NCI-H345 treated with DMSO at 0.1 percent for 48 hours (cell line): ENCODE measurements around the gene MTHFD1L.

Source experiments
- DNase-seq: peaks from one replicate; lab custom pipeline; 2025; ENCODE audit not compliant: unreplicated experiment; lab: John Stamatoyannopoulos, UW

The MTHFD1L gene

DNA sequence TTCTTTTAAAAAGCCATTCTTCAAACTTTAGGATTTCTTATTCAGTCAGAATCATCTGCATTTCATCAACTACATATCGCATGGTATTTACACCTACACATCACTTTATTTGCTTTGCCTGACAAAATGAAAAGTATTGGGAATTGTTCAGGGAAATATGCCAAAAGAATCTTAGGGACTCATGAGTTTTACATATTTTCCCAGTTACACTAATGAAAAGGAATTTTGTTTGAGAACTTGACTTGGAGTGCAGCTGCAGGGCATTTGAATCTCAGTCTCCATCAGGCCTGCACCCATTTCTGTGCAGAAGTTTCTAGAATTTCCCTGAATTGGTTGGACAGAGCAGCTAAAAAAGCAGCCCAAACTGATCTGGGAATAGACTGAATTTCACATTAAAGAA lies 65.3 kb downstream of the MTHFD1L start:
- no peak for DNase-seq

DNA sequence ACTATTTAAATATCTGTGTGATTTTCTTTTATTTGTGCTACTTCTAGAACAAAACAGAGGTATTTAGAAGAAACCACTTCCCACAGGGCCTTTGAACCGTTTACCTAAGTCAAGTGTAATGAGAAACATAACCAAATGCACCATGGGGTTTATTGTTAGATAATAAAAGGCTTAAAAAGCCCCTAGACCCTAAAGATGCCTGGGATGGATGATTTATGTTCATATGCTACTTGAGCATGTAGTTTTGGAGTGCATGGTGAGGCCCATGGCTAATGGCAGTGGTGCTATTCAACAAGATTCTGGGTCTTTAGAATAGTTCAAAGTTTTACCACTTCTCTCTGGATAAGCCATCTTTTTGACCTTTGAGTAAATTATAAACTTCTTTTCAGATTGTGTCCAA lies 65.9 kb downstream of the MTHFD1L start:
- DNase-seq: no peak

DNA sequence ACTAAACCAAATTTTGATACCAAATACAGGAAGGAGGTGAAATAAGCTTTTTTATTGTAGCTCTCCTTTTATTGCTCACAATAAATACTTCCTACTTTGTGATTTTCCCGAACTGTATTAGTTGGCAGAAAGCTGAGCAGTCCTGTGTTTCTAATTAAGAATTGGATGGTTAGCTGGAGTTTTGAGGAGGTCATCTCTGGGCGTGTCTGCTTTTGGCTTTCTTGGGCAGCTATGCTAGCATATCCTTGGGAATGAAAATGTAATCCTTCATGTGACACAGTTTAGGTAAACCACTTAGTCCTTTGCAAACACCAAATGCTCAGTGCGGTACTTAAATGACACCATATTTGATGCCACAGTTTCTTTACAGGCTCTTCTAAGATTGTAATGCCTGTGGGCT lies 67.5 kb downstream of the MTHFD1L start:
- DNase-seq: no peak

DNA sequence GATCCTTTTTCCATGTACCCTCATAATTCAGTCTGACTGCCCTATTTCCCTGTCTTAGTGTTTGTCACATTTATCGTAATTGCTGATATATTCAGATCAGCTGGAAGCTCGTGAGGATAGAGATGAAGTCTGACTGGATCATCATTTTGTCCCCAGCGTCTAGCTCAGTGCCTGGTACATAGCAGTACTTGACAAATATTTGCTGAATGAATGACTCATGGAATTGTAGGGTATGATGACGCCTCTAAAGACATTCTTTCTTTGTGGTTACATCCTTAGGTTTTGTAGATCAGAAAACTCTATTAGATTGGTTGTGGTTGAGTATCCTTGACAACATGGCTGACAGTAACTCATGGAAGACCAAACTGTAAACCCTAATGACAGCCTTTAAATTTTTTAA lies 68.9 kb downstream of the MTHFD1L start:
- no peak for DNase-seq

DNA sequence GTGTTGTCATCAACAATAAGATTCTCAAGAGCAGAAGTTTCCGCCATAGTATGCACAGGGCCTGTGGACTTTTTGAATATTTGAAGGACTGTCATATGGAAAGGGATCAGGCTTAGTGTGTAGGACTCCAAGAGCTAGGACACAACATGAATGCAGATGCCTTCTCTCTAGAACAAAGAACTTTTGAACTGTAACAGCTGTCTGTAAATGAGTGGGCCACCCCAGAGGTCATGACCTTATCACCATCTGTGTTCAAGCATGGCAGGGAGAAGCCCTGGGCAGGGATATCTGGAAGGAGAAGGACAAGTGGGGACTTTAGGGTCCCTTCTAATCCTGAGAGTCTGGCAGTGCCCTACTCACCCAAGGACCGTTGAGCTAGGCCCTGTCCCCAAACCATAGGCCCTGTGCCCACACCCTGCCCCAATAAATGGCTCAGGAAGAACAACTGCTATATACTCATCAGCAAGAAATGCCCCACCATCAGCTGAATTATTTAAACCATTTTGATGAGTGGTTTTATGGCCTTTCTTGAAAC lies 70.6 kb downstream of the MTHFD1L start:
- DNase-seq: no peak

DNA sequence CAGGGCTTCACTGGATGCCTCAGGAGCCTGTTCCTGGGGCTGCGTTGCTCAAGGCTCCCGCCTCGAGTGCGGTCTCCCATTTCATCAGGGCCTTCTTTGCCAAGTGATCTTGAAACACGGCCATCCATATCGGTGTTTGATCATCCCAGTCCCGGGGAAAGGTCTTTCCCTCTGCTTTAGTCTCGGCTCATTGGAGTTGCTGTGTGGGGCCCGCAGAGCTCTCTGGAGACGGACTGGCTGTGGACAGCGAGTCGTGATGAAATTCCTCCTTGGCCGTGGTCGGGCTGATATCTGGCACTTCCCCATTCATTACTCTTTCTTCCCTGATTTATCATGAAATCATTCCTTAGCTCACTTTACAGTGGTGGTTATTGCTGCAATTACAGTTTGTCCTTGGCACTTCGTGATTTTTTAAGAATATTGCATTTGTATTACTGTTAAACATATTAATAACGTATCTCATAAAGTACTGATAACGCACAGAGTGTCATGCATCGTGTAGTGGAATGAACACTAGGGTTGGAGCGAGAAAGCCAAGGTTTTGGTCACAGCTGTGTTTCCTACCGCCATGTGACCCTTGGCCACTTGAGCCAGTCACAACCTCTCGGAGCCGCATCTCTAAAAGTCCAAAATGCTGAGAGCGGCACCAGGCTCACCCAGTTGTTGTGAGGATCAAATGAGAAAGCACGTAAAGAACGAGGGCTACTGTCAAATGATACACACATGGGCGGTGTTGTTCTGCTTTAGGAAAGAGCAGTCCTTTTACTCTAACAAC lies 71.8 kb downstream of the MTHFD1L start:
- DNase-seq: no peak

DNA sequence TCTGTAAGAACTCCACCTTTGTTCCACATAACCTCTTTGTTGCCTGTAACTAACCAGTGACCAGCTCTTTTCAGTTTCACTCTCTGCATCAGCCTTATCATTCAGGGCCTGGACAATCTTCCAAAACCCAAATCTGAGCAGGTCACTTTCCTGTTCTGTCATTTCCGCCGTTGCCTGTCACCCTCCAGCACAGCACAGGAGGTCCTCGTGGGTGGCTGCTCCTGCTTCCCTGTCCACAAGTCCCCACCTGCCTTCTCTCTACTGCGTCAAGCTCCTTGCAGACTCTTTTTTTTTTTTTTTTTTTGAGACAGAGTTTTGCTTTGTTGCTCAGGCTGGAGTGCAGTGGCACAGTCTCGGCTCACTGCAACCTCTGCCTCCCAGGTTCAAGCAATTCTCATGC lies 73.9 kb downstream of the MTHFD1L start:
- no peak for DNase-seq

DNA sequence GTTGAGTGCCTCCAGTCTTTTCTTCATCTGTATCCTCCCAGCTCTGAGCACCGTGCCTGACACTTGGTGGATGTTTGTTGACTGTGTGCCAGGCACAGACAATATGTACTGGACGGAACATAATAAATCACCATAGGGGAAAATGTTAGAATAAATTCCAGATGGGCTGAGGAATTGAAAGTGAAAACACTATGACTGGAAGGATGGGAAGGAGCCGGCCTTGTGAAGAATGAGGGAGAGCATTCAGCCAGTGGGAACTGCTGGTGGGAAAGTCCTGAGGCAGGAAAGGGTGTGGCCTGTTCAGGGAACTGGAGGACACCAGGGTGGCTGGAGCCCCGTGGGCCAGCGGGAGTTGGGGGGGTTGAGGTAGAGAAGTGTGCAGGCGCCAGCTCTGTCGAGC lies 75.4 kb downstream of the MTHFD1L start:
- no peak for DNase-seq

DNA sequence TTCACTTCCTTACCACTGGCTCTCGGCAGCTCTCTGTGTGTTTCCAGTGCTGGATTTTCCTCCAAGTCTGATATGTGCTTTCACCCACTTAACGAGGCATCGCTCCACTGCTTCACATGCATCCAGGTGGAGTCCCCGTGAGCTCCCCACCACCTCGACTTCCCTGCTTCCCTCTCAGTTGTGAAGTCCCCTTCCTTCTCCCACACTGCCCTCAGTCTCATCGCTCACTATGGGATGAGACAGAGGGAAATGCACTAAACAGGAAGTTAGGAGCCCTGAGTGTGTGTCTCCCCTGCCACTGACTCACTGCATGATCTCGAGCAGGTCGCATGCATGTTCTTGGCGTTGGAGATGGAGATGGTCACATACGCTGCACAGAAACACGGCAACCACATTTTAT lies 84.0 kb downstream of the MTHFD1L start:
- no peak for DNase-seq

DNA sequence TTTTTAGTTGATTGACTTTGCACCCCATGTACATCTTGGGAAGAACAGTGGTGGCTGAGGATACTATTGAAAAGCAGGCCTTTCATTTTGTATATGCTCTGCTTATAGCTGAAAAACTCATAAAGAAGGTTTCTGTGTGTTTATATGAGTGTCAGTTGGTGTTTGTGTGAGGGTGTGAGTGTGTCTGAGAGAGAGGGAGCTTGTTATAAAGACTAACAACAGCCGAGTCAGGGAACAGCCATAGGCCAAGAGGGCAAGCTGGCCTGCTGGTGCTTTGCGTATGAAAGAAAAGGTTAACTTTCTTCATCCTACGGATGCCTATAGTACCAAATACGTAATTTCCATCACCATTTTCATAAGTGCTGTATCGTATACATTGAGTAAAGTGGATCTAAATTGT lies 88.3 kb downstream of the MTHFD1L start:
- DNase-seq: no peak

DNA sequence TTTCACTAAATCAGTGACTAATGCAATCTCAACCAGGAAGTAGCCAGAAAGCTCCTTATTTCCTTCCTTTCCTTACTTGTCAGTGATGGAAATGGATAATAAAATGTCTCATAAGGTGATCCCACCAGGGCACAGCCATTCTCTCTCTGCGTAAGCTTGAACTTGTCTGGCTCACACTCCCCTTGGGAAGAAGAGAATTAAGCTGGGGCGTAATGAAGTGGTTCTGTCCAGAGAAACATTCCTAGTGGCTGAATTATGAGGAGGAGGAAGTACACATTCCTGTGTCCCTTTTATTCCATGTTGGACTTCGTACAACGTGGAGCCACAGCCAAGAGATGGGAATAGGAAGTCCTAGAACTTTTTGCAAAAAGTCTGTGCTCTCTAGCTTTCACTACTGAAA lies 93.7 kb downstream of the MTHFD1L start:
- DNase-seq: no peak

DNA sequence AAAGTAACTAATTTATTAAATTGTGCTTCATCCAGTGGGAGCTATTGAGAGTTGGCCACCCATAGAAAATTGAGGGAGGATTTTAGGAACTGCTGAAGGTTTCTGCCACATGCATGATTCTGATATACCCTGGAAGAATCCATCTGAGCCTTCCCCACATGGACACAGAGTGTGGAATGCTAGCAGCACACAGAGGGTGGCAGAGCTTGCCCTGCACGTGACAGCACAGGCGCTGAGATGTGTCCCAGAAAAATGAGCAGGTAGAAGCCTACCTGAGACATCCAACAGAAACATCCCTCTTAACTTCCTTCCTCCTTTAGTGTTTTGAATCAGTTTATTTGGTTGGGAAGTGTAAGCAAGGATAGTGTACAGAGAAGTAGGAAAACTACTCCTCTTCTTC lies 96.9 kb downstream of the MTHFD1L start:
- DNase-seq: no peak

DNA sequence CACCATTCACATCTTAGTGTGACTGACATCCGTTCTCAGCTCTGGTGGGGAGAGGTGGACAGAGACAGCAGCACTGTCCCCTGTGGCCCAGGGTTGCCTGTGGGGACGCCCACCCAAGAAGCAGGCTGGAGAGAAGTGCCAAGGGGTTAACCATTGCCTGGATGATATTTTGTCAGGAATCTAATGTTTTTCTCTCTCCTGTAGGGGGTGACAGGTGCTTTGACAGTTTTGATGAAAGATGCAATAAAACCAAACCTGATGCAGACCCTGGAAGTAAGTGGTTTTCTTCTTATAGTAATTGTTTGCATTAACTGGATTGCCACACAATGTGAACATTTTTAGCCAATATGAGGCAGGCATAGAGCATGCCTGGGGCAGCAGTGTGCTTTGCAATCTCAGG lies 99.3 kb downstream of the MTHFD1L start:
- DNase-seq: no peak

DNA sequence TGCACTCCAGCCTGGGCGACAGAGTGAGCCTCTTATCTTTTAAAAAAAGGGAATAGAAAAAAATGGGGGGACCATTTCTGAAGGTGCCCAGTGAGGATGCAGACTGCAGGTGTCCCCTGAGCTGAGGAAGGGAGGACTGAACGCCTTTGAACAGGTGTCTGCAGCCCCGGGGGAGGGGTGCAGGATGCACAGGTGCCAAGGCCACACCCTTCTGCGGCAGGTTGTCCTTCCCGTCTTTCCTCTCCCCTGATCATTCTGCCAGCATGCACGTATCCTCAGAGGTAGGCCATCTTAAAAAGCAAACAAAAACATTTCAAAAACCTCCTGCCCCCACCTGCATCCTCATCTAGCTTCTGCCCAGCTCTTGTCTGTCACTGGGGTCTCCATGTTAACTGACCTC lies 101.3 kb downstream of the MTHFD1L start:
- DNase-seq: no peak

DNA sequence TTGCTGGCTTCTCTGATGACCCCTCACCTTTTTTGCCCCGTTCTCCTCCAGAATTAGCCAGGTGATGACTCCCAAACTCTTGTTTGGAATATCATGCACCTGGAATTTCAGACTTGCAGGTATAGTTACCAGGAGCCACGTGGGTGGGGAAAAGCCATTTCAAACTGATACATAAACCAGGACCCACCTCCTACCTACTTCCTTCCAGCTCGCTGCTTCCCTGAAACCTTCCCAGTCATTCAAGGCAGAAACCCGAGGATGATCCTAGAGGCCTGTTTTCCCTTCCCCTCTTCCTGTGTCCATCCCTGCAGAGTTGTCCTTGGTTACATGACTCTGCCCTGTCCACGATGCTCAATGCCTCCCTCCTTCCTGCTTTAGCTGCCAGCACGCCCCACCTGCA lies 101.9 kb downstream of the MTHFD1L start:
- no peak for DNase-seq

DNA sequence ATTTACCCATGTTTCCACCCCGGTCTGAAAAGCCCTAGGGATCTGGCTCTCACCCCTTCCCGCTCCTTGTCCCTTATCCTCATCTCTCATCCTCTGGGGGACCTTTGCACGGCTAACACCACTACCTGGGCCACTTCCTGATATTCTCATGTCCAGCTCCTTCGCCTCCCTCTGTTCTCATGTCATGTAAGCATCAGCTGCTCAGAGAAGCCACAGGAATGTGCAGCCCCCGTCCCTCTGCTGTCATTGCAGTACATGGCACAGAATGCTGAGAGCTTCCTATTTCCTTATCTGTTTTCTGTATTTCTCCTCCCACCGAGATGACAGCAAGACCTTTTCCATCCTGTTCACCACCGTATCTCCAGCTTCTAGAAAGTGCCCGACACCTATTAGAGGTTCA lies 102.4 kb downstream of the MTHFD1L start:
- DNase-seq: no peak

DNA sequence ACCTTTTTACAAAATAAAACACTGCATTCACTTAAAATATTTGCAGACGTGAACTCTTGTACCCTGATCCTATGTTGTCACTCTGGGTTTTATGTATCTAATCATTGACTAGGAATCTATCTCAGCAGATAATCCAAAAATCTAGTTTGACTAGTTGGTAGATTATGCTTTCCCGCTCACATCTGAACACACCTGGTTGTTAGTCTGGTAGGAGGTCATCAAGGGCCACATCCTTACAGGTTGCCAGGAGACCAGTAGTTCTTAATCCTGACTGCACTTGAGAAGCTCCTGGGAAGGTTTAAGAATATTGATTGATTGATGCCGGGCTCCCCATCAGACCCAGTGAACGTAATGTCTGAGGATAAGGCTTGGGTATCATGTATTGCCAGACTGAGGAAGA lies 104.4 kb downstream of the MTHFD1L start:
- no peak for DNase-seq

DNA sequence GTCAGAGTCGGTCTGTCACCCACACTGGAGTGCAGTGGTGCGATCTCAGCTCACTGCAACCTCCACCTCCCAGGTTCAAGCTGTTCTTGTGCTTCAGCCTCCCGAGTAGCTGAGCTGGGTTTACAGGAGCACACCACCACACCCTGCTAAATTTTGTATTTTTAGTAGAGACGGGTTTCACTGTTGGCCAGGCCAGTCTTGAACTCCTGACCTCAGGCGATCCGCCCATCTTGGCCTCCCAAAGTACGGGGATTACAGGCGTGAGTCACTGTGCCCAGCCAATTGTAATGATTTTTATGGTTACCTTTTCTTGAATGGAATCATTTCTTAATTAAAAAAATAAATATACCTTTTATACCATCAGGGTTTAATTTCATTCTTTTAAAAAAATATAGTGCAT lies 105.7 kb downstream of the MTHFD1L start:
- DNase-seq: no peak

DNA sequence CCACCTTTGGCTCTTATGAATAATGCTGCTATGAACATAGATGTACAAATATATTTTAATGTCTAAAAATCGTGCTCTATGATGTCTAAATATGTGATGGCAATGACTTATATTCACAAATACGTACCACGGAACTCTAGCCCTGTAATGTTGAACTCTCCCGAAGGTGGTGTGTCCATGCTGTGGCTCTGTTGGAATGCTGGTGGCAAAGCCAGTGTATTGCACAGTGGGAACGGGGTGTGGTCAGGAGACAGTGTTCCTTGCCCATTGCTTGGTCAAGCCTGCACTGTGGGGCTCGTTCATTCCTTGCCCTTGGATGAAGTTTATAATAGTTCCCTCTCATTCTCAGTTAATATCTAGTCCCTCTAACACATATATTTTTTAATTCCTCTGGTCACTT lies 109.6 kb downstream of the MTHFD1L start:
- no peak for DNase-seq

DNA sequence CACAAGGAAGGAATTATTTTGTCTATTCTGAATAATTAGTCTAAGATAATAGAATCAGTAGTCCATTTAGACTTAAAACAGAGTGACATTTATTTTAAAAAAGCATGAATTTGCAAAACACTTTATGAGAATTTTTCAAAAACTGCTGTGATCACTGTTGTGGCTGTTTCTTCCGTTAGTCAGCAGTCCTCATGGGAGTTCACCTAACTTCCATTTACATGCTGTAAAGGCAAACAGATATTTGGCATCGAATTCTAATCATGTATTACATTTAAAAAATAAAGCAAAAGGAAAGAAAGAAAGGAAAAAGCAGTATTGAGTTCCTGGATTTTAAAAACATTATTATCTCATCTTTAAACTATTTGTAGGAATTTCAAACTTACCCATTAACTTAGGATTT lies 111.8 kb downstream of the MTHFD1L start:
- DNase-seq: no peak

DNA sequence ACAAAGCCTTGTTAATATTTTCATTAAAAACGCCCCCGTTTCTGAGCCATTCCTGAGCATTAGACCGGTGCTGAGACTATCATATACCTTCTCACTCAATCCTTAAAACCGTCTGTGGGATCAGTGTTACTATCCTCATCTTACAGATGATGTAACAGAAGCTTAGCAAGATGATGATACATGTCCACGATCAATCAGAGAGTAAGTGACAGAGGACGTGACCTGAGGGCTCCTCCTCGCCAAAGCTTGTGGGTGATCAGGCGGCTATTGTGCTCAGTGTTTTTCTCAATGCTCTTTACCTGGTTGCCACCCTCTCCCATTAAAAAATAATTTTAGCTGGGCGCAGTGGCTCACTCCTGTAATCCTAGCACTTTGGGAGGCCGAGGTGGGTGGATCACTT lies 113.1 kb downstream of the MTHFD1L start:
- DNase-seq: no peak

DNA sequence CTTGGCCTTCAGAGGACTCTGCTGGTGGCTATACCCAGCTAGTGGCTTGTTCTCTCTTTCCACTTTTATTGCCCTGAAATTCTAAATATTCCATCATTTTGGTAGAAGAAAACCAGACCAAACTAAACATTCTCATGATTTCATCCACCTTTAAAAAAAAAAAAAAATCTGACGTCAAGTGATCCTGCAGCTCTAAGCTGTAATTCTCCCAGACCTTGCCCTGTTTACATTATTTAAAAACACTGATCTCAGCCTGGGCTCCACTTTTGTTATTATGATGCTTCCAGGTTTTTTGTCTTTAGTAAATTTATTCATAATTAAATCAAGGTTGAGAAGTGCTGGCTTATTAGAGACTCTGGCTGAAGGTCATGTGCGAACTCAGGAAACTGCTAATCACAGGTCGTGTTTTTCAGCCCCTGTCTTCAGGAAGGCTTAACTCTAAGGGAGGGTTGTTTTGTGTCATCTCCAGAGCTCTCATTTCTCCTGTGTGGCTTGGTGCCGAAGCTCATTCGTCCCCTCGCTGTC lies 114.4 kb downstream of the MTHFD1L start:
- no peak for DNase-seq

DNA sequence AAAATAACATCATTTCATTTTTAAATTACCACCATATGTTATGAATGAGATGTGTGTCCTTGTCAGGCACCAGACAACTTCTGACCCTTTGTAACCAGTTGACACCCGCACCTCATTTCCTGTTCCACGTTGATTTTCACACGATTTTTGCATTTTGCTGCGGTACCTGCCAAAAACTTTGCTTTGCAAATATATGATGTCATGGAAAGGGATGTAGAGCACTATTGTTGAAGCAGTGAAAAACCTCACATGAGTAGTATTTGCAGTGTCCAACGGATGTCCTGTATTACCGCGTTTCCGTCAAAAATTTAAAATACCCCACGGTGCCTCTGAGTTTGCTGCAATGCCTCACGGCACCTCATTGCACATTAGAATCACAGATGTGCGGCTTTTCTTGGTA lies 115.6 kb downstream of the MTHFD1L start:
- no peak for DNase-seq
